Keratinocyte (primary cell): ENCODE data around the gene MYMX.
"Not testable (repeated sequence)": the region's sequence is repeated elsewhere in the genome, so short reads cannot be mapped to it uniquely, and the experiment has no call there.

Experiments used
- CTCF ChIP-seq, 3 experiments: IDR thresholded peaks in 1 of 3; conservative IDR thresholded peaks in 1 of 3; optimal IDR thresholded peaks in 1 of 3; 2 replicates in 2 of 3; 3 replicates in 1 of 3; pipeline versions ENCODE3 to v1.5.1; 2011; ENCODE audit warnings: low read length in 3 of 3, mild to moderate bottlenecking in 3 of 3, moderate library complexity in 2 of 3, control low read depth in 1 of 3, inconsistent platforms in 1 of 3; ENCODE audit not compliant: insufficient read depth in 2 of 3; ENCODE audit errors: extremely low read depth in 1 of 3
- EZH2 ChIP-seq: IDR thresholded peaks from one replicate; pipeline ENCODE4 v1.6.1; 2012; ENCODE audit warnings: inconsistent platforms, mild to moderate bottlenecking, low read length, moderate library complexity

DNA sequence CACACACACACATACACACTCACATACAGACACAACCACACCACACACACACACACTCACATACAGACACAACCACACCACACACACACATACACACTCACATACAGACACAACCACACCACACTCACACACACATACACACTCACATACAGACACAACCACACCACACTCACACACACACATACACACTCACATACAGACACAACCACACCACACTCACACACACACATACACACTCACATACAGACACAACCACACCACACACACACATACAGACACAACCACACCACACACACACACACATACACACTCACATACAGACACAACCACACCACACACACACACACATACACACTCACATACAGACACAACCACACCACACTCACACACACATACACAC, 34.9 kb upstream of the MYMX start:
- TF ChIP-seq CTCF (optimal IDR thresholded peaks at IDR 0.05 in 1 of 3, IDR thresholded peaks at IDR 0.05 in 1 of 3, conservative IDR thresholded peaks at IDR 0.05 in 1 of 3; ENCODE audit: extremely low read depth in 1 of 3, insufficient read depth in 2 of 3, low read length in 3 of 3); EZH2: not testable (repeated sequence)
